Mucosa of gallbladder (tissue), 1 donor: ENCODE measurements around the gene OPN1SW. TPM values are rescaled to one million over a fixed set of nuclear protein-coding genes. Genes with fewer than 3 reads are reported as not detected.

Source experiments
- DNase-seq: peaks from one replicate; pipeline ENCODE4 v3.0.0-alpha.2; 2020; ENCODE audit warnings: low spot score
- total RNA-seq: library from RNA; stranded (reverse); gene quantifications from one replicate; pipeline ENCODE4 v1.2.1, GENCODE V29; 2021
- donor health status: DM: no; HTN: no; CAD: no.

The OPN1SW gene
- total RNA-seq, 1 donor from 2014 or later = not detected

GRCh38 chr7:128792471-128793180 lies 17.0 kb upstream of the OPN1SW start:
- no peak for DNase-seq

- DNase-seq = no peak
Observed at GRCh38 chr7:128791972-128792327, 16.4 kb upstream of the OPN1SW start.

GRCh38 chr7:128791121-128791971 lies 15.8 kb upstream of the OPN1SW start, which contains the start of gene CCDC136:
Gene CCDC136, plus strand, starts transcription at chr7:128791968. Its CDS starts 444 bp downstream, at chr7:128792412.
- DNase-seq = peak; percentile 71

GRCh38 chr7:128790315-128791041 lies 14.9 kb upstream of the OPN1SW start:
- DNase-seq = no peak

GRCh38 chr7:128788446-128789412 lies 13.1 kb upstream of the OPN1SW start:
- no peak for DNase-seq

- DNase-seq = no peak
Observed at GRCh38 chr7:128785738-128786137, 10.1 kb upstream of the OPN1SW start.

GRCh38 chr7:128783143-128783861 lies 7.7 kb upstream of the OPN1SW start:
- DNase-seq = peak; percentile 77

- no peak for DNase-seq
Observed at GRCh38 chr7:128781851-128782250, 6.3 kb upstream of the OPN1SW start.

GRCh38 chr7:128781126-128781525 lies 5.5 kb upstream of the OPN1SW start:
- DNase-seq = peak; percentile 54

- no peak for DNase-seq
Observed at GRCh38 chr7:128778946-128779345, 3.4 kb upstream of the OPN1SW start.

GRCh38 chr7:128777156-128778123 lies 1.8 kb upstream of the OPN1SW start:
- DNase-seq = no peak

- no peak for DNase-seq
Observed at GRCh38 chr7:128774921-128775320, 673 bp downstream of the OPN1SW start.

GRCh38 chr7:128774029-128774689 lies 1.4 kb downstream of the OPN1SW start:
- DNase-seq = no peak

- no peak for DNase-seq
Observed at GRCh38 chr7:128773604-128774003, 2.0 kb downstream of the OPN1SW start.

- no peak for DNase-seq
Observed at GRCh38 chr7:128770233-128770632, 5.4 kb downstream of the OPN1SW start.

GRCh38 chr7:128767475-128768110 lies 8.0 kb downstream of the OPN1SW start:
- no peak for DNase-seq

GRCh38 chr7:128763541-128763940 lies 12.1 kb downstream of the OPN1SW start:
- DNase-seq = no peak

- no peak for DNase-seq
Observed at GRCh38 chr7:128759242-128759641, 16.4 kb downstream of the OPN1SW start.
